Hepatocyte (in vitro differentiated cells): ENCODE measurements around the gene SPATA21. TPM values are rescaled to one million over a fixed set of nuclear protein-coding genes. Genes with fewer than 3 reads are reported as not detected.

Experiments used
- DNase-seq: peaks from one replicate; pipeline ENCODE4 v3.0.0-alpha.2; 2016; ENCODE audit warnings: low spot score
- H2AFZ ChIP-seq: fragments of 200-600 bp; sonication (generic); 2 replicates; pipeline ENCODE4 v1.6.0; 2016; ENCODE audit warnings: antibody characterized with exemption, mild to moderate bottlenecking
- H3K27ac ChIP-seq: fragments of 200-600 bp; sonication (generic); 2 replicates; pipeline ENCODE4 v1.5.1; 2016; ENCODE audit warnings: mild to moderate bottlenecking
- H3K27me3 ChIP-seq: fragments of 200-600 bp; sonication (generic); 2 replicates; pipeline ENCODE4 v1.6.1; 2016
- H3K36me3 ChIP-seq: fragments of 200-600 bp; sonication (generic); replicated peaks from 2 replicates; pipeline ENCODE4 v1.5.1; 2016; ENCODE audit warnings: low read depth; ENCODE audit not compliant: insufficient read depth
- H3K4me1 ChIP-seq: fragments of 200-600 bp; sonication (generic); 2 replicates; pipeline ENCODE4 v1.5.1; 2016; ENCODE audit warnings: mild to moderate bottlenecking, moderate library complexity; ENCODE audit not compliant: insufficient read depth
- H3K4me2 ChIP-seq: fragments of 200-600 bp; sonication (generic); 2 replicates; pipeline ENCODE4 v1.6.0; 2016
- H3K4me3 ChIP-seq: fragments of 200-600 bp; sonication (generic); 2 replicates; pipeline ENCODE4 v1.5.1; 2016; ENCODE audit warnings: mild to moderate bottlenecking
- H3K79me2 ChIP-seq: fragments of 200-600 bp; sonication (generic); 2 replicates; pipeline ENCODE4 v1.6.0; 2017; ENCODE audit warnings: mild to moderate bottlenecking
- H3K9me2 ChIP-seq: fragments of 200-600 bp; sonication (generic); replicated peaks from 2 replicates; pipeline ENCODE4 v1.6.0; 2017; ENCODE audit warnings: mild to moderate bottlenecking; ENCODE audit not compliant: insufficient read depth
- H3K9me3 ChIP-seq: fragments of 200-600 bp; sonication (generic); 2 replicates; pipeline ENCODE4 v1.5.1; 2016; ENCODE audit warnings: low read depth, mild to moderate bottlenecking
- H4K20me1 ChIP-seq: fragments of 200-600 bp; sonication (generic); 2 replicates; pipeline ENCODE4 v1.6.0; 2016; ENCODE audit warnings: mild to moderate bottlenecking; ENCODE audit not compliant: insufficient read depth, poor library complexity, severe bottlenecking
- CTCF ChIP-seq: fragments of 200-600 bp; sonication (generic); IDR thresholded peaks from 2 replicates; pipeline ENCODE4 v1.5.1; 2016; ENCODE audit warnings: antibody characterized with exemption, mild to moderate bottlenecking; ENCODE audit not compliant: poor library complexity
- EZH2 ChIP-seq: fragments of 200-600 bp; sonication (generic); IDR thresholded peaks from 2 replicates; pipeline ENCODE4 v1.6.1; 2016; ENCODE audit warnings: antibody characterized with exemption, mild to moderate bottlenecking, borderline replicate concordance
- EZH2phosphoT487 ChIP-seq: fragments of 200-600 bp; sonication (generic); IDR thresholded peaks from one replicate; pipeline ENCODE4 v1.6.1; 2018; ENCODE audit warnings: antibody characterized with exemption, mild to moderate bottlenecking, low read depth, moderate library complexity; ENCODE audit not compliant: unreplicated experiment, severe bottlenecking
- WGBS: methylation state at CpG from one replicate; pipeline ENCODE4 v1.1.6; 2016; ENCODE audit warnings: low lambda C conversion rate; ENCODE audit errors: missing lambda C conversion rate; 5-methylcytosine and 5-hydroxymethylcytosine counted together
- polyA plus RNA-seq: library from polyadenylated mRNA; unstranded; fragments of >200 nt; fragmentation: Nextera tagmentation; extraction: Ambion mirVana; gene quantifications from 2 replicates; pipeline ENCODE4 v1.2.1, GENCODE V29; 2016
- total RNA-seq: library from RNA; depleted of rRNA; stranded (reverse); fragments of >200 nt; gene quantifications from 2 replicates; pipeline ENCODE4 v1.2.3, GENCODE V29; 2014

Gene SPATA21
- total and polyA plus RNA-seq, 2 experiments from 2014 or later: 0.30 to 0.92 TPM

- Histone ChIP-seq H3K9me3 (no peaks in the 10 kb centered on the region), H3K4me2 (peak overlapping the region; percentile 45)
Observed at GRCh38 chr1:16387201-16388188, 49.7 kb downstream of the SPATA21 start.

GRCh38 chr1:16386454-16387113 is 50.6 kb downstream of the SPATA21 start:
- 96% methylated on average over 5 of the region's 5 CpGs for WGBS
- peak overlapping the region; percentile 45 for H3K4me2 ChIP-seq
- no peaks in the 10 kb centered on the region for H3K9me2 ChIP-seq
- peaks cover 98% of the 10 kb centered on the region for H4K20me1 ChIP-seq
- H3K36me3 ChIP-seq: no peaks in the 10 kb centered on the region
- H2AFZ ChIP-seq: no peak overlapping the region
- no peaks in the 10 kb centered on the region for H3K9me3 ChIP-seq
- peaks cover 10% of the 10 kb centered on the region for H3K4me1 ChIP-seq
- DNase-seq: no peak
- H3K79me2 ChIP-seq: peaks cover 100% of the 10 kb centered on the region
- H3K27ac ChIP-seq: no peak overlapping the region
- TF ChIP-seq CTCF: no peak
- no peak for TF ChIP-seq EZH2phosphoT487
- no peak for TF ChIP-seq EZH2
- no peak overlapping the region for H3K4me3 ChIP-seq
- no peaks in the 10 kb centered on the region for H3K27me3 ChIP-seq

More at GRCh38 chr1:16387201-16388188, 49.7 kb downstream of the SPATA21 start:
- no peaks in the 10 kb centered on the region for H3K9me2 ChIP-seq
- H3K79me2 ChIP-seq: peaks cover 100% of the 10 kb centered on the region
- no peak overlapping the region for H2AFZ ChIP-seq
- H3K27me3 ChIP-seq: no peaks in the 10 kb centered on the region
- no peak overlapping the region for H3K4me3 ChIP-seq
- H3K4me1 ChIP-seq: peaks cover 10% of the 10 kb centered on the region
- H3K36me3 ChIP-seq: no peaks in the 10 kb centered on the region
- H4K20me1 ChIP-seq: peaks cover 98% of the 10 kb centered on the region
- TF ChIP-seq EZH2phosphoT487: no peak
- no peak for TF ChIP-seq CTCF
- no peak for TF ChIP-seq EZH2
- no peak overlapping the region for H3K27ac ChIP-seq
- WGBS: 91% methylated on average over 14 of the region's 14 CpGs
- no peak for DNase-seq

- Histone ChIP-seq H3K79me2 (peaks cover 100% of the 10 kb centered on the region), H3K4me3 (no peak overlapping the region), H3K27ac (no peak overlapping the region), H3K9me2 (no peaks in the 10 kb centered on the region), H2AFZ (no peak overlapping the region), H3K4me2 (no peak overlapping the region), H3K4me1 (peaks cover 10% of the 10 kb centered on the region), H3K9me3 (no peaks in the 10 kb centered on the region), H4K20me1 (peaks cover 98% of the 10 kb centered on the region), H3K36me3 (no peaks in the 10 kb centered on the region), H3K27me3 (no peaks in the 10 kb centered on the region)
- DNase-seq: no peak
- 96% methylated on average over 9 of the region's 9 CpGs for WGBS
- TF ChIP-seq CTCF (no peak), EZH2phosphoT487 (no peak), EZH2 (no peak)
Observed at GRCh38 chr1:16385659-16386453, 51.4 kb downstream of the SPATA21 start.
